Vein endothelial cell (primary cell): Measurements from ENCODE around the gene SLC22A25. TPM values are rescaled to one million over a fixed set of nuclear protein-coding genes. Genes with fewer than 3 reads are reported as not detected.

ENCODE experiments used
- total RNA-seq: library from RNA; depleted of rRNA; stranded (reverse); fragments of >200 nt; gene quantifications from 2 replicates; pipeline ENCODE4 v1.2.3, GENCODE V29; 2012

Gene SLC22A25
- not detected in 2 replicates for total RNA-seq

DNA sequence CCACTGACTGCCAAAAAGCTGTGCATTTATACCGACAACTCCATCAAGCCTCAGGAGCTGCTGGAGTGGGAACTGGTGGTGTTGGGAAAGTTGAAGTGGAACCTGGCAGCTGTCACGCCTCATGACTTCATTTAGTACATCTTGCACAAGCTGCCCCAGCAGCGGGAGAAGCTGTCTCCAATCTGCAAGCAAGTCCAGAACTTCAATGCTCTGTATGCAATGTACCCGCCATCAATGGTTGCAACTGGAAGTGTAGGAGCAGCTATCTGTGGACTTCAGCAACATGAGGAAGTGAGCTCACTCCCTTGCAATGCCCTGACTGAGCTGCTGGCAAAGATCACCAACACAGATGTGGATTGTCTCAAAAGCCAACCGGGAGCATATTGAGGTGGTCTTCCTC lies at the start of gene SLC22A25:
SLC22A25 (minus strand) TSS at position 67 of the 400 bp plus-strand sequence. CDS start 13,947 bp downstream, outside the sequence.

Other genes starting within 250 kb of the SLC22A25 start
- gene SLC22A8, start 227.8 kb downstream of the SLC22A25 start, total RNA-seq, result not detected in 2 replicates
- gene SLC22A24, start 99.4 kb downstream of the SLC22A25 start, total RNA-seq, result not detected in 2 replicates
- gene SLC22A9, start 126.2 kb upstream of the SLC22A25 start, total RNA-seq, result not detected in 2 replicates
- gene PLAAT5, start 247.6 kb upstream of the SLC22A25 start, total RNA-seq, result not detected in 2 replicates